ENCODE results near the gene SLC6A16.

DNA sequence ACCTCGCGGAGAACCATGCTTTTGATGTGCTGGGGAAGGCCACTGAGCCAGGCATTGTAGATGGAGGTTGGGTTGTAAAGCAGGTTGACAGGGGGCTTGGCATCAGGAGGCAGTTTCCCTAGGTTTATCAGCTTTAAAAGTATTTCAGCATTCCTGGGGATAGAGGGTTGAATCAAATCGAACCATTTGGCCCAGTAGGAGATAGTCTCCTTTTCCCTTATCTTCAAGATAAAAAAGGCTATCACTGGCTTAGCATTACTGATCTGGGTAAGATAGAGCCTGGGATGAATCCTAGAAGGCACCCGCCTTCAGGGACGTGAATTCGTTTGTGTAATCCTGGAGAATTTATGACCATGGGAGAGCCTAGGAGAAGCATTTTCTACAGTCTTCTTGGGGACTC lies 30.6 kb downstream of the SLC6A16 start:
- TF ChIP-seq CTCF (IDR thresholded peaks at IDR 0.05): no peak
- no peak for TF ChIP-seq POLR2A (IDR thresholded peaks at IDR 0.05)

Measured in adrenal gland (tissue), 5 donors.